WTC11 (cell line): ENCODE data around the gene PHKA2.

Experiments used
- NFYB ChIP-seq: sonication (generic); formaldehyde crosslinking; conservative IDR thresholded peaks from 2 replicates; pipeline ENCODE4 v1.8.0; 2022; ENCODE audit warnings: low read depth, missing genetic modification reagents
- NR1H2 ChIP-seq: sonication (generic); formaldehyde crosslinking; IDR thresholded peaks from 2 replicates; pipeline ENCODE4 v1.9.0; 2021; ENCODE audit warnings: mild to moderate bottlenecking, moderate library complexity, missing genetic modification reagents
- ZNF263 ChIP-seq: sonication (generic); formaldehyde crosslinking; IDR thresholded peaks from 2 replicates; pipeline ENCODE4 v1.8.1; 2022; ENCODE audit warnings: low read depth, mild to moderate bottlenecking, moderate library complexity, missing genetic modification reagents
- TF ChIP-seq, protein P1 (sequence below): fragments of 200-600 bp; IDR thresholded peaks from 2 replicates; pipeline ENCODE4 v1.8.0; 2022; ENCODE audit warnings: antibody characterized with exemption
- TF ChIP-seq, protein P2 (sequence below): sonication (generic); formaldehyde crosslinking; IDR thresholded peaks from 2 replicates; pipeline ENCODE4 v1.8.0; 2023; ENCODE audit warnings: missing genetic modification reagents, mild to moderate bottlenecking, borderline replicate concordance
- TF ChIP-seq, protein P3 (sequence below): sonication (generic); formaldehyde crosslinking; conservative IDR thresholded peaks from 2 replicates; pipeline ENCODE4 v1.8.1; 2022; ENCODE audit warnings: mild to moderate bottlenecking, missing genetic modification reagents

DNA sequence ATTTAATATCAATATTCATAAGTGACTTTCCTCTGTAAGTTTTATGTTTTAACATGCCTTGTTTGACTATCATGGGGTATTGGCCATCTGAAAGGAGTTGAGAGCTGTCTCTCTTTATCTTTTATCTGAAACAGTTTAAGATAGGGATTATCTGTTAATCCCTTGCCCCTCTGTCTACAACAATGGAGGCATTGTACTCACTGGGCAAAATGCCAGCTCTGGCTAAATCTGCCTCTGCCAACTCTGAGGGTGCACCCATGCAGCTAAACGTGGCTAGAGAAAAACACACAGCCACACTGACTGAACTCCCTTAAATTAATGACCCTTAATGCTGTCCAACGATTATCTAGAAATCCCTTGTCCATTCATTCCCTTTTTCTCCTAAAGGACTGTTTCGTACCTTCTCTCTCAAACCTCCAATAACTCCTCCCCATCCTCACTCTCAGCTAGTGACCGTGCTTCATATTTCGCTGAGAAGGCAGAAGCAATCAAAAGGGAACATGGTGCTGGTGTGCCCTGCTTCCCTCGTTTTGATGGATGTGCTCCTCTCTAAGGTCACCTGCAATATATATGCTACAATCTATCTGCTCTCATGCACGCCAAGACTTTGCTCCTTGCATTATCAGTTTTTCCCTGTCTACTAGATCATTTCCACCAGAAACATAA, 10.3 kb downstream of the PHKA2 start:
- TF ChIP-seq, protein P1, sequence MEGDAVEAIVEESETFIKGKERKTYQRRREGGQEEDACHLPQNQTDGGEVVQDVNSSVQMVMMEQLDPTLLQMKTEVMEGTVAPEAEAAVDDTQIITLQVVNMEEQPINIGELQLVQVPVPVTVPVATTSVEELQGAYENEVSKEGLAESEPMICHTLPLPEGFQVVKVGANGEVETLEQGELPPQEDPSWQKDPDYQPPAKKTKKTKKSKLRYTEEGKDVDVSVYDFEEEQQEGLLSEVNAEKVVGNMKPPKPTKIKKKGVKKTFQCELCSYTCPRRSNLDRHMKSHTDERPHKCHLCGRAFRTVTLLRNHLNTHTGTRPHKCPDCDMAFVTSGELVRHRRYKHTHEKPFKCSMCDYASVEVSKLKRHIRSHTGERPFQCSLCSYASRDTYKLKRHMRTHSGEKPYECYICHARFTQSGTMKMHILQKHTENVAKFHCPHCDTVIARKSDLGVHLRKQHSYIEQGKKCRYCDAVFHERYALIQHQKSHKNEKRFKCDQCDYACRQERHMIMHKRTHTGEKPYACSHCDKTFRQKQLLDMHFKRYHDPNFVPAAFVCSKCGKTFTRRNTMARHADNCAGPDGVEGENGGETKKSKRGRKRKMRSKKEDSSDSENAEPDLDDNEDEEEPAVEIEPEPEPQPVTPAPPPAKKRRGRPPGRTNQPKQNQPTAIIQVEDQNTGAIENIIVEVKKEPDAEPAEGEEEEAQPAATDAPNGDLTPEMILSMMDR: no peak
- no peak for TF ChIP-seq NR1H2 (CRISPR knock-in tag)
- TF ChIP-seq, protein P2, sequence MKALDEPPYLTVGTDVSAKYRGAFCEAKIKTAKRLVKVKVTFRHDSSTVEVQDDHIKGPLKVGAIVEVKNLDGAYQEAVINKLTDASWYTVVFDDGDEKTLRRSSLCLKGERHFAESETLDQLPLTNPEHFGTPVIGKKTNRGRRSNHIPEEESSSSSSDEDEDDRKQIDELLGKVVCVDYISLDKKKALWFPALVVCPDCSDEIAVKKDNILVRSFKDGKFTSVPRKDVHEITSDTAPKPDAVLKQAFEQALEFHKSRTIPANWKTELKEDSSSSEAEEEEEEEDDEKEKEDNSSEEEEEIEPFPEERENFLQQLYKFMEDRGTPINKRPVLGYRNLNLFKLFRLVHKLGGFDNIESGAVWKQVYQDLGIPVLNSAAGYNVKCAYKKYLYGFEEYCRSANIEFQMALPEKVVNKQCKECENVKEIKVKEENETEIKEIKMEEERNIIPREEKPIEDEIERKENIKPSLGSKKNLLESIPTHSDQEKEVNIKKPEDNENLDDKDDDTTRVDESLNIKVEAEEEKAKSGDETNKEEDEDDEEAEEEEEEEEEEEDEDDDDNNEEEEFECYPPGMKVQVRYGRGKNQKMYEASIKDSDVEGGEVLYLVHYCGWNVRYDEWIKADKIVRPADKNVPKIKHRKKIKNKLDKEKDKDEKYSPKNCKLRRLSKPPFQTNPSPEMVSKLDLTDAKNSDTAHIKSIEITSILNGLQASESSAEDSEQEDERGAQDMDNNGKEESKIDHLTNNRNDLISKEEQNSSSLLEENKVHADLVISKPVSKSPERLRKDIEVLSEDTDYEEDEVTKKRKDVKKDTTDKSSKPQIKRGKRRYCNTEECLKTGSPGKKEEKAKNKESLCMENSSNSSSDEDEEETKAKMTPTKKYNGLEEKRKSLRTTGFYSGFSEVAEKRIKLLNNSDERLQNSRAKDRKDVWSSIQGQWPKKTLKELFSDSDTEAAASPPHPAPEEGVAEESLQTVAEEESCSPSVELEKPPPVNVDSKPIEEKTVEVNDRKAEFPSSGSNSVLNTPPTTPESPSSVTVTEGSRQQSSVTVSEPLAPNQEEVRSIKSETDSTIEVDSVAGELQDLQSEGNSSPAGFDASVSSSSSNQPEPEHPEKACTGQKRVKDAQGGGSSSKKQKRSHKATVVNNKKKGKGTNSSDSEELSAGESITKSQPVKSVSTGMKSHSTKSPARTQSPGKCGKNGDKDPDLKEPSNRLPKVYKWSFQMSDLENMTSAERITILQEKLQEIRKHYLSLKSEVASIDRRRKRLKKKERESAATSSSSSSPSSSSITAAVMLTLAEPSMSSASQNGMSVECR: no peak
- TF ChIP-seq, protein P3, sequence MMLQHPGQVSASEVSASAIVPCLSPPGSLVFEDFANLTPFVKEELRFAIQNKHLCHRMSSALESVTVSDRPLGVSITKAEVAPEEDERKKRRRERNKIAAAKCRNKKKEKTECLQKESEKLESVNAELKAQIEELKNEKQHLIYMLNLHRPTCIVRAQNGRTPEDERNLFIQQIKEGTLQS (CRISPR knock-in tag): no peak
- TF ChIP-seq NFYB (CRISPR knock-in tag): no peak
- TF ChIP-seq ZNF263 (CRISPR knock-in tag): no peak
